OCI-LY7 (cell line): ENCODE results near the gene SKIL. TPM values are rescaled to one million over a fixed set of nuclear protein-coding genes. Genes with fewer than 3 reads are reported as not detected.
A peak's percentile ranks its signal among the peaks of the same experiment; 100 is the strongest.

ENCODE experiments used
- BruUV-seq: library from RNA; stranded (reverse); fragments of 400-500 nt; replicated peaks from 2 replicates; lab custom pipeline; 2021; lab: Mats Ljungman, UMichigan
- CTCF ChIA-PET: fragments of 300-600 bp; sonication (Branson Sonifier 250); formaldehyde crosslinking; loops from one replicate; lab custom pipeline; 2022; ENCODE audit warnings: antibody characterized with exemption; ENCODE audit not compliant: unreplicated experiment; lab: Charles Lee
- POLR2A ChIA-PET: fragments of 300-600 bp; sonication (Branson Sonifier 250); formaldehyde crosslinking; loops from one replicate; lab custom pipeline; 2022; ENCODE audit warnings: antibody characterized with exemption; lab: Charles Lee
- DNase-seq: peaks from one replicate; pipeline ENCODE4 v3.0.0-alpha.2; 2015; ENCODE audit warnings: low spot score
- H2AFZ ChIP-seq: fragments of 200-600 bp; sonication (generic), shearing (Covaris generic); 2 replicates; pipeline ENCODE4 v1.6.1; 2014; ENCODE audit warnings: mild to moderate bottlenecking, antibody characterized with exemption, low read length, moderate library complexity
- H3K27ac ChIP-seq: fragments of 200-600 bp; sonication (generic); 2 replicates; pipeline ENCODE4 v1.5.1; 2014; ENCODE audit warnings: mixed run types, low read depth, mild to moderate bottlenecking, moderate library complexity, low read length, inconsistent platforms; ENCODE audit not compliant: poor library complexity, severe bottlenecking
- H3K36me3 ChIP-seq: fragments of 200-600 bp; sonication (generic); 2 replicates; pipeline ENCODE4 v1.6.1; 2014; ENCODE audit warnings: mild to moderate bottlenecking, antibody characterized with exemption, low read length, moderate library complexity, mixed read lengths; ENCODE audit not compliant: insufficient read depth
- H3K4me1 ChIP-seq: fragments of 200-600 bp; sonication (generic); 2 replicates; pipeline ENCODE4 v1.5.1; 2014; ENCODE audit warnings: mild to moderate bottlenecking, low read length; ENCODE audit not compliant: insufficient read depth, poor library complexity, severe bottlenecking
- H3K4me2 ChIP-seq: fragments of 200-600 bp; sonication (generic); 2 replicates; pipeline ENCODE4 v1.6.1; 2014; ENCODE audit warnings: mild to moderate bottlenecking, low read length
- H3K4me3 ChIP-seq: fragments of 200-600 bp; sonication (generic); 2 replicates; pipeline ENCODE4 v1.5.1; 2014; ENCODE audit warnings: mild to moderate bottlenecking, low read depth, low read length; ENCODE audit not compliant: poor library complexity, severe bottlenecking
- H3K79me2 ChIP-seq: fragments of 200-600 bp; sonication (generic); 2 replicates; pipeline ENCODE4 v1.6.1; 2016; ENCODE audit warnings: low read depth, mild to moderate bottlenecking, low read length, moderate library complexity, mixed read lengths; ENCODE audit not compliant: insufficient read depth
- H3K9me2 ChIP-seq: fragments of 200-600 bp; sonication (generic); 2 replicates; pipeline ENCODE4 v1.6.1; 2016; ENCODE audit warnings: mild to moderate bottlenecking, low read length, mixed read lengths; ENCODE audit not compliant: insufficient read depth
- H3K9me3 ChIP-seq: fragments of 200-600 bp; sonication (generic); 2 replicates; pipeline ENCODE4 v1.6.1; 2014; ENCODE audit warnings: mild to moderate bottlenecking, mixed run types, low read length, mixed read lengths
- H4K20me1 ChIP-seq: fragments of 200-600 bp; sonication (generic); 2 replicates; pipeline ENCODE4 v1.6.1; 2014; ENCODE audit warnings: mild to moderate bottlenecking, antibody characterized with exemption, low read length, moderate library complexity, mixed read lengths; ENCODE audit not compliant: insufficient read depth
- CTCF ChIP-seq: fragments of 200-600 bp; sonication (generic); conservative IDR thresholded peaks from 2 replicates; pipeline ENCODE4 v1.5.1; 2014; ENCODE audit warnings: mild to moderate bottlenecking, antibody characterized with exemption, low read length, moderate library complexity, mixed read lengths
- EZH2phosphoT487 ChIP-seq: fragments of 200-600 bp; sonication (generic); IDR thresholded peaks from 2 replicates; pipeline ENCODE4 v1.6.1; 2018; ENCODE audit warnings: low read depth, borderline replicate concordance, mild to moderate bottlenecking, mixed run types, antibody characterized with exemption, low read length, moderate library complexity, mixed read lengths
- intact Hi-C: fragments of 100-400 bp; cut with micrococcal nuclease; formaldehyde crosslinking; loops from one replicate; pipeline ENCODE4 v1.10.0; 2022; ENCODE audit not compliant: unreplicated experiment
- total RNA-seq, 2 experiments: library from RNA; depleted of rRNA in 1 of 2; stranded (reverse); fragments of >200 nt in 1 of 2; shearing (Covaris generic) in 1 of 2; gene quantifications; 2 replicates each; pipeline ENCODE4 v1.2.3, GENCODE V29; 2014 to 2022

The SKIL gene
- total RNA-seq, 2 experiments from 2014 or later: 60.9 to 86.3 TPM

GRCh38 chr3:170360466-170360865 lies 3.0 kb downstream of the SKIL start:
- Histone ChIP-seq H3K4me1 (peaks cover 43% of the 10 kb centered on the region), H3K9me2 (no peaks in the 10 kb centered on the region), H3K27ac (peak overlapping the region; percentile 94), H3K4me3 (peak overlapping the region; percentile 97), H3K79me2 (peaks cover 75% of the 10 kb centered on the region), H2AFZ (no peak overlapping the region), H3K4me2 (peak overlapping the region; percentile 75), H3K36me3 (peaks cover 69% of the 10 kb centered on the region), H3K9me3 (no peaks in the 10 kb centered on the region), H4K20me1 (peaks cover 20% of the 10 kb centered on the region; the same call in 1 of the 2 replicates)
- intact Hi-C loops: no loop called here
- ChIA-PET CTCF (interaction anchor here (0.5 kb wide), 1 partner anchor 10 kb away, joined by 3 read pairs; no protein-coding TSS in a partner anchor), POLR2A (interaction anchor here (0.6 to 1.9 kb wide), 12 partner anchors 8 to 510 kb away, joined by 3 to 11 read pairs (median 4); partner anchors contain the start of genes RPL22L1 and SEC62)
- no peak for TF ChIP-seq EZH2phosphoT487
- TF ChIP-seq CTCF: no peak
- no TSS peak for BruUV-seq
- no peak for DNase-seq

GRCh38 chr3:170360916-170361315 lies 3.4 kb downstream of the SKIL start:
- Histone ChIP-seq H3K79me2 (peaks cover 80% of the 10 kb centered on the region), H2AFZ (no peak overlapping the region), H4K20me1 (peaks cover 20% of the 10 kb centered on the region; the same call in 1 of the 2 replicates), H3K4me1 (peaks cover 43% of the 10 kb centered on the region), H3K36me3 (peaks cover 73% of the 10 kb centered on the region), H3K27ac (peak overlapping the region; percentile 94), H3K4me3 (peak overlapping the region; percentile 97), H3K9me2 (no peaks in the 10 kb centered on the region), H3K9me3 (no peaks in the 10 kb centered on the region), H3K4me2 (peak overlapping the region; percentile 75)
- POLR2A ChIA-PET: interaction anchor here (0.6 to 1.9 kb wide), 17 partner anchors 8 to 509 kb away, joined by 3 to 11 read pairs (median 4); partner anchors contain the start of genes RPL22L1 and SEC62
- DNase-seq: peak; percentile 82
- TF ChIP-seq CTCF (no peak), EZH2phosphoT487 (no peak)
- intact Hi-C loops: no loop called here
- BruUV-seq: no TSS peak
- CTCF ChIA-PET: interaction anchor here (0.5 kb wide), 1 partner anchor 10 kb away, joined by 3 read pairs; no protein-coding TSS in a partner anchor

GRCh38 chr3:170361711-170362110 lies 4.2 kb downstream of the SKIL start:
- peak overlapping the region; percentile 94 for H3K27ac ChIP-seq
- ChIA-PET CTCF (no interaction called here), POLR2A (interaction anchor here (0.6 to 1.9 kb wide), 10 partner anchors 8 to 396 kb away, joined by 3 to 11 read pairs (median 3); no protein-coding TSS in a partner anchor)
- no peaks in the 10 kb centered on the region for H3K9me3 ChIP-seq
- peaks cover 79% of the 10 kb centered on the region for H3K36me3 ChIP-seq
- H3K79me2 ChIP-seq: peaks cover 88% of the 10 kb centered on the region
- H4K20me1 ChIP-seq: peaks cover 20% of the 10 kb centered on the region; the same call in 1 of the 2 replicates
- peak overlapping the region; percentile 97 for H3K4me3 ChIP-seq
- peak overlapping the region; percentile 75 for H3K4me2 ChIP-seq
- intact Hi-C loops: no loop called here
- peaks cover 48% of the 10 kb centered on the region for H3K4me1 ChIP-seq
- BruUV-seq: no TSS peak
- no peaks in the 10 kb centered on the region for H3K9me2 ChIP-seq
- no peak overlapping the region for H2AFZ ChIP-seq
- no peak for DNase-seq
- TF ChIP-seq CTCF (no peak), EZH2phosphoT487 (no peak)
